AG04450 (cell line): ENCODE data around the gene PLXNA2. TPM values are rescaled to one million over a fixed set of nuclear protein-coding genes. Genes with fewer than 3 reads are reported as not detected.

ENCODE experiments used
- CTCF ChIA-PET: fragments of 300-600, 350-600 bp; formaldehyde crosslinking; extraction: SDS; loops from one replicate; lab custom pipeline; 2022; ENCODE audit warnings: antibody characterized with exemption, inconsistent platforms; lab: Charles Lee
- POLR2A ChIA-PET: fragments of 350-600 bp; formaldehyde crosslinking; extraction: SDS; loops from one replicate; lab custom pipeline; 2021; ENCODE audit warnings: antibody characterized with exemption, inconsistent platforms; lab: Yijun Ruan, JAX
- DNase-seq: peaks from one replicate; pipeline ENCODE4 v3.0.0-alpha.2; 2011; ENCODE audit warnings: low read depth, low spot score
- H3K27ac ChIP-seq: one replicate; pipeline ENCODE4 v1.5.1; 2012; ENCODE audit warnings: low read depth, low read length, control low read depth
- H3K27me3 ChIP-seq: one replicate; pipeline ENCODE4 v1.6.0; 2012; ENCODE audit warnings: low read length; ENCODE audit not compliant: control insufficient read depth, insufficient read depth
- H3K4me3 ChIP-seq: 2 replicates; pipeline ENCODE4 v1.5.1; 2011; ENCODE audit warnings: mild to moderate bottlenecking, low read depth, low read length, control low read depth
- H3K9me3 ChIP-seq: 2 replicates; pipeline ENCODE4 v1.5.1; 2012; ENCODE audit warnings: low read length; ENCODE audit not compliant: control insufficient read depth, insufficient read depth
- polyA plus RNA-seq: library from polyadenylated mRNA; depleted of rRNA; stranded (reverse); fragments of >200 nt; gene quantifications from 2 replicates; pipeline ENCODE4 v1.2.3, GENCODE V29; 2011
- TF ChIP-seq, protein P1 (sequence below): IDR thresholded peaks from 2 replicates; pipeline ENCODE4 v1.5.1; 2011; ENCODE audit warnings: low read depth, low read length, control low read depth, inconsistent platforms

The PLXNA2 gene
- polyA plus RNA-seq, 1 experiment: 0.10 TPM

- no peak for DNase-seq
- H3K27me3 ChIP-seq: no peaks in the 10 kb centered on the region
- ChIA-PET CTCF (interaction anchor here (17.5 kb wide), 1 partner anchor 211 kb away, joined by 593 read pairs; the partner anchor contains the start of gene PLXNA2), POLR2A (no interaction called here)
- H3K4me3 ChIP-seq: no peak overlapping the region
- no peak overlapping the region for H3K27ac ChIP-seq
- TF ChIP-seq, protein P1, sequence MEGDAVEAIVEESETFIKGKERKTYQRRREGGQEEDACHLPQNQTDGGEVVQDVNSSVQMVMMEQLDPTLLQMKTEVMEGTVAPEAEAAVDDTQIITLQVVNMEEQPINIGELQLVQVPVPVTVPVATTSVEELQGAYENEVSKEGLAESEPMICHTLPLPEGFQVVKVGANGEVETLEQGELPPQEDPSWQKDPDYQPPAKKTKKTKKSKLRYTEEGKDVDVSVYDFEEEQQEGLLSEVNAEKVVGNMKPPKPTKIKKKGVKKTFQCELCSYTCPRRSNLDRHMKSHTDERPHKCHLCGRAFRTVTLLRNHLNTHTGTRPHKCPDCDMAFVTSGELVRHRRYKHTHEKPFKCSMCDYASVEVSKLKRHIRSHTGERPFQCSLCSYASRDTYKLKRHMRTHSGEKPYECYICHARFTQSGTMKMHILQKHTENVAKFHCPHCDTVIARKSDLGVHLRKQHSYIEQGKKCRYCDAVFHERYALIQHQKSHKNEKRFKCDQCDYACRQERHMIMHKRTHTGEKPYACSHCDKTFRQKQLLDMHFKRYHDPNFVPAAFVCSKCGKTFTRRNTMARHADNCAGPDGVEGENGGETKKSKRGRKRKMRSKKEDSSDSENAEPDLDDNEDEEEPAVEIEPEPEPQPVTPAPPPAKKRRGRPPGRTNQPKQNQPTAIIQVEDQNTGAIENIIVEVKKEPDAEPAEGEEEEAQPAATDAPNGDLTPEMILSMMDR: no peak
- no peaks in the 10 kb centered on the region for H3K9me3 ChIP-seq
Measured at GRCh38 chr1:208028526-208028925, 215.7 kb downstream of the PLXNA2 start.

GRCh38 chr1:208027861-208028260, 216.3 kb downstream of the PLXNA2 start:
- ChIA-PET CTCF (interaction anchor here (17.5 kb wide), 1 partner anchor 212 kb away, joined by 593 read pairs; the partner anchor contains the start of gene PLXNA2), POLR2A (no interaction called here)
- DNase-seq: no peak
- TF ChIP-seq, protein P1: no peak
- Histone ChIP-seq H3K4me3 (no peak overlapping the region), H3K27me3 (no peaks in the 10 kb centered on the region), H3K27ac (no peak overlapping the region), H3K9me3 (no peaks in the 10 kb centered on the region)

- no peaks in the 10 kb centered on the region for H3K27me3 ChIP-seq
- no peaks in the 10 kb centered on the region for H3K9me3 ChIP-seq
- TF ChIP-seq, protein P1: no peak
- H3K27ac ChIP-seq: no peak overlapping the region
- no peak for DNase-seq
- CTCF ChIA-PET: interaction anchor here (3.6 to 17.5 kb wide), 2 partner anchors 67 to 213 kb away, joined by 11 to 593 read pairs; partner anchors contain the start of gene PLXNA2
- POLR2A ChIA-PET: no interaction called here
- no peak overlapping the region for H3K4me3 ChIP-seq
Measured at GRCh38 chr1:208026880-208027438, 217.2 kb downstream of the PLXNA2 start.

DNA sequence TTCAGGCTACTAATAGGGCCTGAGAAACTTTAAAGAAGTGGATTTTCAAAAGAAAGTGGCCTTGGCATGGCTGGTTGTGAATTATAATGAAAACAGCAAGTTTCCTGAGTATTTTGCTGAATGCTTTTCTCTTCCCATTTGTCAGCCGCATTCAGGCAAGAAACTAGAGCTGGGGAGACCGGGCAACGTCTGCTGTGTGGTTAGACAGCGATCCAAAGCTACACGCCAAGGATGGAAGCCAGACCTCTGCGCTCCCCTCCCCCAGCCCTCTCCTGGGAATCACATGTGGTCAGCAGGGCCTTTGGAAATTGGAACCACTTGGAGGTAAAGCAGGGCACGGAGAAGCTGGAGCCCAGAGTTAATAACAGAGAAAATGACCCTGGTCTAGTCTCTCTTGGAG, 219.2 kb downstream of the PLXNA2 start:
- H3K4me3 ChIP-seq: no peak overlapping the region
- H3K27me3 ChIP-seq: no peaks in the 10 kb centered on the region
- POLR2A ChIA-PET: no interaction called here
- no peak for DNase-seq
- no peak overlapping the region for H3K27ac ChIP-seq
- TF ChIP-seq, protein P1: no peak
- H3K9me3 ChIP-seq: no peaks in the 10 kb centered on the region
- CTCF ChIA-PET: interaction anchor here (3.6 to 17.5 kb wide), 3 partner anchors 68 to 215 kb away, joined by 11 to 593 read pairs (median 31); partner anchors contain the start of gene PLXNA2

DNA sequence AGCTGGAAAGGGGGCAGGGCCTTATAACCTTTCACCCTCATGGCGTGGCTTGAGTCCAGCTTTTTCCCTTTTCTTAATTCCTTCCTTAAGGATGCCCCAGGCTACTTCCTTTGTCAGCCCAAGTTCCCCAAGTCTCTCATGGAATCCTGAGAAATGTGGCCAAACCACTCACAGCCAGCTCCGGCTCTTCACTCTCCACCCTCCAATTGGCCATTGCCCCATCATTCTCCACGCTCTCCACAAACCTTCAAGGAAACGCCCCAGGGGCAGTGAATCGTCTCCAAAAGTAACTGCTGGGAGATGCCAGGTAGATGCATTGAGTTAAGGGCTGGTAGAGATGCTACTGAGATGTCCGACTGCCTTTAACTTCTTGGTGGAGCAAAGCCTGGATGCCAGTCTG, 219.8 kb downstream of the PLXNA2 start:
- no peak for DNase-seq
- Histone ChIP-seq H3K9me3 (no peaks in the 10 kb centered on the region), H3K27me3 (no peaks in the 10 kb centered on the region), H3K4me3 (no peak overlapping the region), H3K27ac (no peak overlapping the region)
- TF ChIP-seq, protein P1: no peak
- POLR2A ChIA-PET: no interaction called here
- CTCF ChIA-PET: interaction anchor here (0.5 to 17.5 kb wide), 7 partner anchors 11 to 228 kb away, joined by 3 to 593 read pairs (median 11); partner anchors contain the start of gene PLXNA2
